NCI-H2196 (cell line): Measurements from ENCODE around the gene PSMB3.

Experiments
- DNase-seq: peaks from one replicate; lab custom pipeline; 2025; ENCODE audit not compliant: unreplicated experiment; lab: John Stamatoyannopoulos, UW

The PSMB3 gene

GRCh38 chr17:38791162-38791561 is 38.6 kb downstream of the PSMB3 start:
- no peak for DNase-seq

GRCh38 chr17:38794221-38794620 is 41.7 kb downstream of the PSMB3 start:
- no peak for DNase-seq

GRCh38 chr17:38796451-38797157 is 44.1 kb downstream of the PSMB3 start:
- no peak for DNase-seq

GRCh38 chr17:38797158-38797490 is 44.6 kb downstream of the PSMB3 start:
- DNase-seq: no peak

GRCh38 chr17:38797828-38798227 is 45.3 kb downstream of the PSMB3 start:
- DNase-seq: no peak

- DNase-seq: no peak
Observed at GRCh38 chr17:38798614-38799500, 46.3 kb downstream of the PSMB3 start.

GRCh38 chr17:38799501-38800236 is 47.1 kb downstream of the PSMB3 start, which contains the start of gene PIP4K2B:
PIP4K2B (minus strand) TSS chr17:38799556; CDS start chr17:38799424, 132 bp downstream.
- DNase-seq: peak; percentile 82

GRCh38 chr17:38800237-38800760 is 47.8 kb downstream of the PSMB3 start:
- no peak for DNase-seq

- DNase-seq: no peak
Observed at GRCh38 chr17:38809828-38810227, 57.3 kb downstream of the PSMB3 start.
